ENCODE measurements around the gene CHN2.

CHN2 gene

DNA sequence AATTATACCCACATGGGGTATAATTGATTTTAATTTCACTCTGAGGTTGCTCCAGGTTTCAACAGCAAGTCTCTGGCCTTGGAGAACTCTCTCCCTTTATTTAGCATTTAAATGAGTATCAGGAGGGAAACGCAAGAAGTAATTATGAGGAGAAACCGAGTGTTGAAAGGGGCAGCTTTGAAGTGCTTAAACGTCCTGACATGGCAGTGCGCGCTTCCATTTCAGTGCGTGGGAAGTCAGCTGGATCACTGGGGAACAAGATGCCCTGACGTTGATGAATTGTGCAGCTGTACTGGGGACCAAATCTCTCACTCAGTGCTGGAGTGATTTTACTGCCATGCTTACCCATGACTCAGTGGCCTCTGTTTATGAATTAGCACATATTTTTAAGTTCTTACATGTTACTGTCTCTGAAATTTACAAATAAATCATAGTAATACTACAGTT, 263.0 kb downstream of the CHN2 start:
- peak in 13 of 58 donors; percentile 8 to 61 (median 29) for DNase-seq

DNA sequence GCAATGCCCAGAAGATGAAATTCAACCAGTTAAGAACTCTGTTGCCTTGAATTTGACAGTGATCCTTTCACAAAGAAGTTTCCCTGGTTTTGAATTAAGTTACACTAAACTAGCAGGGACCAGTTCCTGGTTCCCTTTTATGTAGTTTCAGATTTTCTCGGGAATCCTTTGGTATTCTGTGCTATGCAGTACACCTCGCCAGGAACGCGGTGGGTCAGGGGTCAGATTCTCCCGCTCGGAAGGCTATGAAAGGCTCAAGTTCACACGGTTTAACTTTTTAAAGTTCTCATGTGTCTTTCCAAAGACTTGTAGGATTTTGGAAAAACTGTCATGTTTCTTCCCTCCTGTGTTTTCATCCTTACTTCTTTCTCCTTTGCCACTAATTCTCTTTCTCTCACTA, 264.4 kb downstream of the CHN2 start:
- no peak for DNase-seq

DNA sequence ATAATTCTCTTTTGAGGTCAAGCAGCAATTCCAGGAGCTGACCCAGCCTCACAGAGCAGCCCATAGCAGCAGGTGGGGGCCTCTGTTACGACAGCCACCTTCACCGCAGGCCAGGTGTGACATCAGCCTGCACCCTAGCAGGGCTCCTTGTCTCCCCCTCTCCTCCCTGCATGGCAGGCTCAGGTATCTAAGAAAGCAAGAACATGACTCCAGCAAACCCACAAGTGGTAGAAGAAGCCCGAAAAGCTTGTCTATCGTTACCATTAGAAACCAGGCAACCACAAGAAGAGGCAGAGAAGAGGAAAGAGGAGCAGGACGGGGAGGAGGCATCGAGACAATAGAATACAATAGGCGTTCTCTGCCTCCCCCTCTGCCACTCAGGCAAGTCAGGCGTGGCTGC, 265.0 kb downstream of the CHN2 start:
- DNase-seq: no peak

DNA sequence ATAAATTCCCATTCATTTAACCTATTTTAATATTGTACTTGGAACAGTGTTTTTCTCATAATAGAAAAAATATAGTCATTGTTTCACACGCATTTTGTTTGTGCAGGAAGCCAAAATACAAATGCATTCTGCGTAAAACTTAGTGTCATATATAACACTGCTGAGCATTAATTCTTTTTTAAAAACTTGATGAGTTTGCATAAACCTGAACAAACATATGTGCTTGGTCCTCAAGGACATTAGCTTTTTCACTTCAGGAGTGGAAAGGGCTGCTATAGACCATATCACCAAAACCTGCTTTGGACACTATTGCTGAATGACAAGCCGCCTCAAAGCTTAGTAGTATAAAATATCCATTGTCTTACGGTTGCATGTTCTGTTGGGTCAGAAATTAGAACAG, 267.4 kb downstream of the CHN2 start:
- no peak for DNase-seq

DNA sequence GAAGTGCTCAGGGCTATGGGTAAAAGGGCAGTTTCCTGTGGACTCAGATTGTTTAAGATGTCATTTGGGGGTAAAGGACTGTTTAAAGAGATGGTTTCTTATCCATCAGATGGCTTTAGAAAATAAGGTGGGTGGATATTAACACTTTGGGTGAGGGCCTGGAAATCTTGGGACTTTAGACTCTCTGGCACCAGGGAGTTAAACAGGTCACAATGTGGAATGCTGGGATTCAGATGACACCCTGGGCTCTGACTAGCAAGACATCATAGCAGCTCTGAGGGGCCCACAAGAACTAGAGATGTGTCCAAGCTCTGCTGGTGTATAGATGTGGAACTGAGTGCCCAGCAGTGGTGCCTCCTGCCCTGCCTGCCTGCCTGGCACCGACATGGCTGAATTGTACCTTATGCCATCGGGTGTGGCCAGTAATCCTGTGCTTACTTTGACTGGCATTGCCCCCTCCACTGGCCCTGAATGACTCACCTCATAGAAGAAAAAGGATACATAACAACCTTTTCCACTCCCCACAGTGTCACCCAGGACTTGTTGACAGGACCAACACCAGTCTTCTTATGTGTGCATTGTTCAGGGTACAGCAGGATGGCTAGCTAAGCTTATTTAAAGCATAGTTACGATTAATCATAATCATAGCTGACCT, 269.1 kb downstream of the CHN2 start:
- DNase-seq: no peak

DNA sequence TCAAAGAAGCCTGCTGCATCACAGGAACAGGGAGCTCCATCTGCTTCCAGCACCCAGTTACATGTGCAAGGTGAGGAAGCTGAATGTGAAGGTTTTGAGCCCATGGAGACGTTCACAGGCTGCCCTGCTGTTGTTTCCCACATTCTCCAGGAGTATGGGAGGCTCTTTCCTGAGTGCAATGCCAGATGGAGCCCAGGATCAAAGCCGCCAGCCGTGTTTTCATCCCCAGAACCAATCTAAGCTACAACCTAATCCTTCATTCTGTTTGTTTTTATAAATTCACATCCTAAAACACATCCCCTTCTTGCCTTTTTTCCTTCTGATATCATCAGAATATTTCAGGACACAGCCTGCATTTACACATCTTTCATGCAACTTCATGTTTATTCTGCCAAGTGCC, 270.2 kb downstream of the CHN2 start:
- DNase-seq: no peak

DNA sequence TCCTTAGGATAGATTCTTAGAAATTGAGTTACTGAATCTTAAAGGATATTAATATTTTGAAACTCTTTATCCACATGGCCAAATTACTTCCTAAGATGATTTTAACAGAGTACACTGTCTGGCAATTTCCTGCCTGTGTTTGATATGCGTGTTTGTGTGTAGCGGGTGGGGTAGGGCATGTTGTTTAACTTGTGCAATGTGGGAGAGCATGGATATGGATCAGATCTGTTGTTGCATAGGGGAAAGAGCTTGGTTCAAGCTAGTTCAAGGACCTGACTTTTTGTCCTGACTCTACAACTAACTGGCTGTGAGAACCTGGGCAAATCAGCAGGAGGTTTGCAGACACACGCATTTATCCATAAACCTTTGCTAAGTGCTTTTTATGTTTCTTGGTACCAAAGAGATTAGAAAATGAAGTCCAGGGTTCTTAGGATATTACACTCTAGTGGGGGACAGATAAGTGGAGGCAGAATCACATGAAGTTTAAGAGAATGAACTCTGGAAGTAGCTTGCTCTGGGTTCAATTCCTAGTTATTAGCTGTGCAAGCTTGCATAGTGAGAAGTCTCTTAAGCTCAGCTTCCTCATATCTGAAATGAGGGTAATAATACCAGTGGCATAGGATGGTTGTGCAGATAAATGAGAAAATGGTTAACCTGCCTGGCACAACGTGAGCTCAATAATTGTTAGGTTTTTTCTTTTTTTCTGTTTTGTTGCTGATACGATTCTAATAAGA, 272.8 kb downstream of the CHN2 start:
- DNase-seq: no peak

DNA sequence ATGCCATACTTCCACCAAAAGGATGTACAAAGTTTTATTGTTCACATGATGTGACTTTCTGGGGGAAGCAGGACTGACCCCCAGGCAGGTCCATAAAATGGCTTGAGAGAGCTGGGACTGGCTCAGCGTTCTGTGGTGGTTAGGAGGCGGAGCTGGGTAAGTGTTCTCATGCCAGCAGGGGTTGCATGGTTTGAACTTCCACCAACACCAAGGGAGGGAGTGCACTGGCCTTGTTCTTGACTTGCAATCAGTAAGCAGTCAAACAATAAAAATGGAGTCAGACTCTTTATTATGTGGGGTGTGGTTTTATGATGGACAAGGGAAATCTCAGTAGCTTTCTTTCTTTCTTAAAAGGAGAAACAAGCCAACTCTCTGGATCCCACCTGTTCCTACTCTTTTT, 273.6 kb downstream of the CHN2 start:
- DNase-seq: no peak

DNA sequence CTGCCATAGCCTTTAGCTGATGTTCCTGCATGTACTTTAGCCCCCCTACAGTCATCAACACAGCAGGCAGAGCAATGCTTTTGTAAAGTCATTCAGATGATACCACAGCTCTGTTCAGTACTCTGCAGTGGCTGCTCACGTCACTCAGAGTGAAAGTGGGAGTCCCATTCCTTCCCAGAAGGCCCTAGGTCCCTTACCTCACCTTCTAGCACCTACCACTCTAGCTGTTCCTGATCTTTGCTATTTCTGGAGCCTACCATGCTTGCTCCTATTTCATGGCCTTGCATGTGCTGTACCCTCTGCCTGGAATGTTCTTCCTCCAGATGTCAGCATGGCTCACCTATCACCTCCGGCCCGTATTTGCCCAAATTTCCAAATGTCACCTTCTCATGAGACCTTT, 274.7 kb downstream of the CHN2 start:
- DNase-seq: no peak

GRCh38 chr7:29469976-29470557, 275.5 kb downstream of the CHN2 start:
- no peak for DNase-seq

DNA sequence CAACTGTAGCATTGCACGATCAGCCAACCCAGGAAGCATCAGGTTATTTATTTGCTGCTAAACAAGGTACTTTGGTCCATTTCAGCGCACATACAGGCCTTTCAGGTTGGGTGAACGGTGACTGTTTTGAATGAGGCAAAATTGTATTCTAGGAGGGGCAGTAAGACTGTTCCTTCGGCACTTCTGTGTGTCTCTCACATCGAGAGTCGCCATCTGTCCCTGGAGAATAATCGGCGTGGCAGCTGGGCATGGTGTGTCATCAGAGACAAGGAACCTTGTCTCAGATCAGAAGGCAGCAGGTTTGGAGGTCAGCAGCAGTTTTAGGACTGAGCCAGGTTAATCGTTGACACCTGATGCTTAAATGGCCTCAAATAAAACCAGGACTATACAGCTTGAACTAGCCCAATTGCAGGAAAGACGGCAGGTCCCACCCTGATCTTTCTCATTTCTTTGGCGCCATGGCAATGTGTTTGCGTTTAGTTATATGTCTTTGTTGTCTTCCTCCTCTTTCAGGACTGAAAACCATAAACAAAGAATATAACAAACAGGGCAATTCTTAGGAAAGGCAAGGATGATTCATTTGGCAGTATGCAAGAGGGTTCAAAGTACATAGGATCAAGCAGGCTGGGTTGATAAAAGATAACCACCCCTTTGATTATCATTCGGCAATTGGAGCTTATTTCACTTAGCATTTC, 277.0 kb downstream of the CHN2 start:
- DNase-seq: no peak

DNA sequence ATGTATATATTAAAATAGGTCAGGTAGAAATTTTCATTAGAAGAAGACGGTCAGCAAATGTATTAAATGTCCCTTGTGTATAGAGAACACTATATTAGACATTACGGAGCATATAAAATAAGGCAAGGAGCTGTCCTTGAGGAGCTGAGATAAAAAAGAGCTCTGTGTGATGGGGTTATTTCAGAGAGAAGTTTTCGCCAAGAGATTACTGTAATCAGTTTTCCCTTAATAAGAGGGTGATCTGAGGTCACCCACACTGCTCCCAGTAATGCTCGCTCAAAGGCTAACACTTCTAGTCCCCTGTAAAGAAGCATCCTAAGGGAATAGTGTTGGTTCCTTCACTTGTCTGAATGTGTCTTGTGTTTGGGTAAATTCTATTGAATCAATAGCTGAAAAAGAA, 282.3 kb downstream of the CHN2 start:
- DNase-seq: no peak

DNA sequence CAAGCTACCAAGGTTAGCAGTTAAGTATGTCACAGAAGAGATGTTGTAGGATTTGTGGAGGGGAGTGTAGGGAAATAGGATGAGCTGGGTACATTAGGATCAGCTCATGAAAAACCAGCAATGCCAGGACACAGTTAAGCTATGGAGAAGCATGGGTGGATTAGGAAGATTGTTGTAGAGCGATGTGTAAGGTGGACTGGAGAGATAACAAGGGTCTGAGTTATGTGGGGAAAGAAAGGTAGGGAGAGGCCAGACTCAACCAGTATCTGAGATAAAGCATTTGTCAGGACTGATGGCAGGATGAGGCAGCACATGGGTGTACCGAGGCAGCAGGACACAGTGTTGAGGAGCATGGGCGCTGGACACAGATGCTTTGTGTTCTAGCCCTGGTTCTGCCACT, 283.7 kb downstream of the CHN2 start:
- no peak for DNase-seq

DNA sequence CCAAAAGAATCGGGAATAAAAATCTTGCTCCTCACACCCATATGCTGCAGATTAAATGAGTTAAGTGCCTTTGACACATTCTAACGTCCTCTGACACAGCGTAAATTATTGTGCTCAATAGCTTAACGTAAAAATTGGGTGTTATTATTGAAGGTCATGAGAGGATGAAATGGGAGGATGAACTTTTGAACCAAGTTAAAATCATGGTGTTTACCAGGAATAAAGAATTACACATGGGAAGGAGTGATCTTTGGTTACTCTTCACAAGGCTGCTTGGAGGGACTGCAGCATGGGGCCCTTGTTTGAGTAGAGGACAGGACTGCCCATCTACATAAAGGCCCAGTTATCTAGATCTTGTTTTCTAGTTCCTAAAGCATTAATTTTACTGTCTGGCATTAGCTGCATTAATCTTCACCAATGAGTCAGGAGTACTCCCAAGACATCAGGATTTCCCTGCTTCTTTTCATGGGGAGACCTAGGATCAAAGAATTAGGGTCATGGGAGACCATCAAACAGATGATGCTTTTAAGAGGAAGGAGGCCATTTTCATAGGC, 284.2 kb downstream of the CHN2 start:
- DNase-seq: no peak

GRCh38 chr7:29479301-29480200, 285.0 kb downstream of the CHN2 start:
- peak in 52 of 58 donors; percentile 15 to 80 (median 47) for DNase-seq

DNA sequence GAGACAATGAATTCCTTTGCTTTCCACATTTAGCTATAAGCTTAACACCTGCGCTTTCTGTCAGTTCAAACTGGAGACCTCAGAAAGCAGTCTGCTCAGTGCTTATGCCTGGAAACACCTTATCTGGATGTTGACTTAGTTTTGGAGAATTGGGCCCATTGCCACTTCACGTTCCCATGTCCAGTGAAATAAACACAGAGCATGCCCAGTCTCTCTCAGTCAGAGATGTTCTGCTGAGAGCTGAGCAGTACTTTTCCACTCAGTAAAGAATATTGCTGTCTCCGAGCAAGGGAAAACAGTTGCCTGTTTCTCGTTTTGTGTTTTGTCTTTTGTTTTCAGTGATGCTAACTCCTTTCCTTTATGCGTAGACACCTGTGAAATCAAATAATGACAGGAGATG, 285.9 kb downstream of the CHN2 start:
- peak in 28 of 58 donors; percentile 12 to 72 (median 36) for DNase-seq

- DNase-seq: peak in 2 of 58 donors; percentile 30 to 52
These were observed 286.5 kb downstream of the CHN2 start for GRCh38 chr7:29480934-29481651.

DNA sequence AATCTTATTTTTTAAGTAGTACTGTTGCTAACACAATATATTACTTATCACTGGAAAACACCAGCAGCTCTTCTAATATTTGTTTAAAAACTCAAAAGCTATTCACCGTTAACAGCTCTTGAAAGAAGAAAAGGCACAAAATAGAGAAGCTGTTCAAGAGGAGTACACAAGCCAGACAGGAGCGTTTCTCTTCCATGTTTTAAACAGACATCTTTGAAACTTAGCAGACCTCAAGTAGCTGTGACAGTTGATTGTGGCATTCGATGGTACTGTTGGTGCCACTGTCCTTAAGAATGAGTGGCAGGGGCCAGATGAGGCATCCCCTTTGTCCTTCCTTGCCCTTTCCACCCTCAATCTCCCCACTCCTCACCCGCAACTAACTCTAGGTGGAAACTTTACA, 287.5 kb downstream of the CHN2 start:
- DNase-seq: no peak

DNA sequence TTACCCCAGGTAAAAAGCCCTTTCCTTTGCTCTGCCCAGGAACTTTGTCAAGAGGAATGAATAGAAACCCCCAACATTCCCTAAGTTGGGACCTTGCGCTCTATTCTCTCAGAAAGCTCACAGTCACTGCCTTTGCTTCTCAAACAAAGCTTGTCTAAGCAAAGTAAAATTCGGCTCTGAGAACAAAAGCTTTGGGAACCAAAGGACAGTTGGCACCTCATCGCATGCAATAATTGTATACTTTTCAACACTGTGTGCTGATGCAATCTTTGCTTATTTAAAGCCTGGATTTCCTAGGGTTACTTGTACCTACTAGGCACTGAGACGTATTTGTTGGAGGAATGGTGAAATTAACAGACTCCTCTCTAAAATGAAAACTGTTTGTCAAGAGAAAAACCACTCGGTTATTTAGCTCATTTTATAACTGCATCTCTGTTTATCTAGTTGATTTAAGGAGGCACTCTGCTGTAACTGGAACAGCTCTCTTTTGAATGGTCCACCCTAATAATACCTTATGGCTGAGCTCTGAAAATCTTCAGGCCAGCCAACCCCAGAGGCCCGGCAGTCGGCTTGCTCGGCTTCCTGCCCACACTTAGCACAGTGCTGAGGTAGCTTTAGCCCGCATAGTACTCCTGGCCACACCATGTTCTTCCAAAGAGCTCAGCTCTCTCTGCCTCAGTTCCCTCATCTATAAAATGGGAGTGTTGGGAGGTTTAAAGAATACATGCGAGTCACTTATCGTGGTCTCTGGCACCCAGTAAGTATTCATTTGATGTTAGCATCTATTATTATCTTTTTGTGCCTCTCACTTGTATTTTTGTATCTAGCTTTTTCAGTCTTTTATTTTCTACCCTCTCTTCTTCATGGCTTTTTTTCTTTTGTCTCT, 288.9 kb downstream of the CHN2 start:
- peak in 4 of 58 donors; percentile 22 to 30 (median 26) for DNase-seq
